GM12878 (cell line): Measurements from ENCODE around the gene TRIP12. TPM values are rescaled to one million over a fixed set of nuclear protein-coding genes. Genes with fewer than 3 reads are reported as not detected.

Source experiments
- ATAC-seq: fragments of 200-7000 bp; cut with Tn5 transposase; 3 replicates; pipeline ENCODE4 v1.9.1; 2020; ENCODE audit warnings: mild to moderate bottlenecking, moderate library complexity
- BruUV-seq: library from RNA; stranded (reverse); fragments of 400-500 nt; replicated peaks from 2 replicates; lab custom pipeline; 2021; lab: Mats Ljungman, UMichigan
- CTCF ChIA-PET: fragments of 300-600 bp; sonication (Branson Sonifier 250); formaldehyde crosslinking; extraction: SDS; loops from one replicate; lab custom pipeline; 2021; ENCODE audit warnings: inconsistent platforms; lab: Yijun Ruan, JAX
- POLR2A ChIA-PET: fragments of 350-600 bp; formaldehyde crosslinking; extraction: SDS; loops from one replicate; lab custom pipeline; 2021; ENCODE audit warnings: inconsistent platforms; lab: Charles Lee
- RAD21 ChIA-PET: fragments of 300-600 bp; sonication (Branson Sonifier 250); formaldehyde crosslinking; loops from one replicate; lab custom pipeline; 2023; ENCODE audit warnings: antibody characterized with exemption; ENCODE audit not compliant: unreplicated experiment; lab: Charles Lee
- SMC1A ChIA-PET: fragments of 300-600 bp; sonication (Branson Sonifier 250); formaldehyde crosslinking; loops from one replicate; lab custom pipeline; 2023; ENCODE audit not compliant: unreplicated experiment, uncharacterized antibody; lab: Charles Lee
- DNase-seq: peaks from one replicate; pipeline ENCODE4 v3.0.0-alpha.2; 2011; ENCODE audit warnings: low read depth, low spot score
- FAIRE-seq: peaks from 3 replicates; lab custom pipeline; 2011; peaks lifted over from hg19 to GRCh38; lab: Jason Lieb, UNC
- H2AFZ ChIP-seq: 2 replicates; pipeline ENCODE4 v1.6.0; 2011; ENCODE audit warnings: low read depth, low read length, control low read depth; ENCODE audit not compliant: control insufficient read depth
- H3K27ac ChIP-seq: 2 replicates; pipeline ENCODE4 v1.5.1; 2011; ENCODE audit warnings: control low read depth; ENCODE audit not compliant: control insufficient read depth, insufficient read depth
- H3K27me3 ChIP-seq, 2 experiments: replicated peaks in 1 of 2; 2 replicates each; pipeline versions ENCODE4 v1.6.0 to v1.6.1; 2011; ENCODE audit warnings: low read length in 1 of 2; ENCODE audit not compliant: control insufficient read depth in 2 of 2, insufficient read depth in 2 of 2
- H3K36me3 ChIP-seq, 2 experiments: 2 replicates each; pipeline ENCODE4 v1.5.1; 2011; ENCODE audit warnings: low read length in 1 of 2; ENCODE audit not compliant: control insufficient read depth in 2 of 2, insufficient read depth in 2 of 2
- H3K4me1 ChIP-seq: 2 replicates; pipeline ENCODE4 v1.6.1; 2011; ENCODE audit warnings: mild to moderate bottlenecking, low read length, moderate library complexity, mixed read lengths; ENCODE audit not compliant: control insufficient read depth, insufficient read depth
- H3K4me2 ChIP-seq: 2 replicates; pipeline ENCODE4 v1.6.0; 2011; ENCODE audit warnings: control low read depth; ENCODE audit not compliant: control insufficient read depth, insufficient read depth
- H3K4me3 ChIP-seq: fragments of 200-600 bp; sonication (generic); 2 replicates; pipeline ENCODE4 v1.5.1; 2016
- H3K79me2 ChIP-seq: 2 replicates; pipeline ENCODE4 v1.6.0; 2011; ENCODE audit warnings: low read length; ENCODE audit not compliant: control insufficient read depth, insufficient read depth
- H3K9ac ChIP-seq: 2 replicates; pipeline ENCODE4 v1.8.0; 2011; ENCODE audit warnings: low read length, control low read depth, mixed read lengths; ENCODE audit not compliant: control insufficient read depth, insufficient read depth
- H3K9me3 ChIP-seq: replicated peaks from 3 replicates; pipeline ENCODE4 v1.5.1; 2011; ENCODE audit warnings: mild to moderate bottlenecking, low read length; ENCODE audit not compliant: control insufficient read depth, insufficient read depth
- H4K20me1 ChIP-seq: 2 replicates; pipeline ENCODE4 v1.6.0; 2011; ENCODE audit not compliant: control insufficient read depth, insufficient read depth
- CBX5 ChIP-seq: sonication (generic); IDR thresholded peaks from 2 replicates; pipeline ENCODE4 v1.6.1; 2016; ENCODE audit warnings: low read depth, moderate library complexity, mild to moderate bottlenecking, inconsistent platforms
- EGR1 ChIP-seq, 2 experiments: IDR thresholded peaks; 1 replicate in 1 of 2; 2 replicates in 1 of 2; pipeline ENCODE4 v1.6.1; 2011 to 2012; ENCODE audit warnings: low read depth in 2 of 2, low read length in 2 of 2, borderline replicate concordance in 1 of 2, mild to moderate bottlenecking in 1 of 2, moderate library complexity in 1 of 2
- ETV6 ChIP-seq, 2 experiments: fragments of 450-650 bp in 1 of 2; IDR thresholded peaks in 1 of 2; conservative IDR thresholded peaks in 1 of 2; 2 replicates each; pipeline ENCODE4 v1.6.1; 2014; ENCODE audit warnings: antibody characterized with exemption in 1 of 2, borderline replicate concordance in 1 of 2, low read depth in 1 of 2, mild to moderate bottlenecking in 1 of 2, moderate library complexity in 1 of 2
- FOS ChIP-seq: IDR thresholded peaks from 3 replicates; pipeline ENCODE4 v1.6.1; 2011; ENCODE audit warnings: borderline replicate concordance; ENCODE audit not compliant: insufficient read length; ENCODE audit errors: extremely low read depth
- MTA3 ChIP-seq: IDR thresholded peaks from 2 replicates; pipeline ENCODE4 v1.6.1; 2012; ENCODE audit warnings: low read length, inconsistent platforms, borderline replicate concordance
- NFYB ChIP-seq: IDR thresholded peaks from 2 replicates; pipeline ENCODE4 v1.6.1; 2011; ENCODE audit warnings: low read depth, mild to moderate bottlenecking, low read length, improper control_type of control experiment, moderate library complexity; ENCODE audit not compliant: insufficient read depth
- SPI1 ChIP-seq: IDR thresholded peaks from 2 replicates; pipeline ENCODE4 v1.6.1; 2011; ENCODE audit warnings: low read depth, mild to moderate bottlenecking, low read length, moderate library complexity, borderline replicate concordance; ENCODE audit not compliant: insufficient read depth
- WGBS: methylation state at CpG from one replicate; pipeline ENCODE4 v1.1.6; 2016; ENCODE audit warnings: low lambda C conversion rate; ENCODE audit not compliant: insufficient replicate concordance, insufficient coverage; ENCODE audit errors: missing lambda C conversion rate; 5-methylcytosine and 5-hydroxymethylcytosine counted together
- in situ Hi-C: fragments of 300-500 bp; cut with MboI; formaldehyde crosslinking; loops from 9 replicates; pipeline ENCODE4 v1.14.3; 2018; ENCODE audit warnings: mixed read lengths
- intact Hi-C: fragments of 100-400 bp; cut with micrococcal nuclease; formaldehyde crosslinking; loops from one replicate; pipeline ENCODE4 v1.14.2; 2022; ENCODE audit not compliant: unreplicated experiment
- polyA plus RNA-seq, 11 experiments: library from polyadenylated mRNA; depleted of rRNA in 4 of 11; unstranded in 6 of 11; stranded (reverse) in 5 of 11; fragments of >200 nt; fragmentation: Nextera tagmentation in 4 of 11; fragmentation: Illumina TruSeq in 1 of 11; extraction: Ambion mirVana in 4 of 11; extraction: Trizol in 1 of 11; gene quantifications; 1 replicate in 1 of 11; 2 replicates in 10 of 11; pipeline versions ENCODE4 v1.2.1 to v1.2.3, GENCODE V29; 2011 to 2016; ENCODE audit warnings: inconsistent platforms in 2 of 11, missing spikeins in 2 of 11, low read depth in 1 of 11
- total RNA-seq, 4 experiments: library from RNA; depleted of rRNA in 3 of 4; stranded (reverse); fragments of >200 nt in 3 of 4; fragmentation: Illumina TruSeq in 1 of 4; extraction: Trizol in 1 of 4; gene quantifications; 2 replicates each; pipeline versions ENCODE4 v1.2.1 to v1.2.3, GENCODE V29; 2013 to 2021
- TF ChIP-seq, protein P1 (sequence below): IDR thresholded peaks from 2 replicates; pipeline ENCODE4 v1.6.1; 2011; ENCODE audit warnings: low read depth, low read length, improper control_type of control experiment, borderline replicate concordance

Gene TRIP12
- total and polyA plus RNA-seq, 10 of the 15 experiments (the other 5 are each of a cell fraction or from before 2014, with no cell fraction given): 23.1 to 207 (median 97.0) TPM

DNA sequence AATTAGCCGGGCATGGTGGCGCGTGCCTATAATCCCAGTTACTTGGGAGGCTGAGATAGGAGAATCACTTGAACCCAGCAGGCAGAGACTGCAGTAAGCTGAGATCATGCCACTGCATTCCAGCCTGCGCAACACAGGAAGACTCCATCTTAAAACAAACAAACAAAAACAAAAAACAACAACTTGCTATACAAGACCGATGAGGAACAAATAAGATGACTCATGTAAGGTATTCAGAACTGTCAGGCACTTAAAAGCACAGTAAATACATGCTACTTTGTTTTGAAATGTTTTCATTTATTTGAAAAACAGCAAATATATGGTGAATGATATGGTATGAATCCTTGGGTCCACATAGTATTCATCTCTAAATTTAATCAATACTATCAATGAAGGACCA lies 66.7 kb downstream of the TRIP12 start:
- ATAC-seq: no peak
- no peaks in the 10 kb centered on the region for H3K27me3 ChIP-seq
- SMC1A ChIA-PET: interaction anchor here (2.8 kb wide), 1 partner anchor 24 kb away, joined by 13 read pairs; no protein-coding TSS in a partner anchor
- H3K27ac ChIP-seq: no peak overlapping the region
- intact Hi-C loops: no loop called here
- peaks cover 3 to 25% of the 10 kb centered on the region in 2 experiments for H3K36me3 ChIP-seq
- POLR2A ChIA-PET: no interaction called here
- TF ChIP-seq FOS: no peak
- no peak for TF ChIP-seq CBX5
- TF ChIP-seq ETV6 (conservative IDR thresholded peaks at IDR 0.05 in 1 of 2, IDR thresholded peaks at IDR 0.05 in 1 of 2; ENCODE audit: borderline replicate concordance in 1 of 2, low read depth in 1 of 2): no peak
- no peak for TF ChIP-seq NFYB
- TF ChIP-seq EGR1 (IDR thresholded peaks at IDR 0.05; ENCODE audit: borderline replicate concordance in 1 of 2, low read depth in 2 of 2, low read length in 2 of 2): no peak
- TF ChIP-seq MTA3: no peak
- TF ChIP-seq SPI1: no peak
- TF ChIP-seq, protein P1, sequence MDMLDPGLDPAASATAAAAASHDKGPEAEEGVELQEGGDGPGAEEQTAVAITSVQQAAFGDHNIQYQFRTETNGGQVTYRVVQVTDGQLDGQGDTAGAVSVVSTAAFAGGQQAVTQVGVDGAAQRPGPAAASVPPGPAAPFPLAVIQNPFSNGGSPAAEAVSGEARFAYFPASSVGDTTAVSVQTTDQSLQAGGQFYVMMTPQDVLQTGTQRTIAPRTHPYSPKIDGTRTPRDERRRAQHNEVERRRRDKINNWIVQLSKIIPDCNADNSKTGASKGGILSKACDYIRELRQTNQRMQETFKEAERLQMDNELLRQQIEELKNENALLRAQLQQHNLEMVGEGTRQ: no peak
- H3K4me1 ChIP-seq: peaks cover 6% of the 10 kb centered on the region; the same call in 1 of the 2 replicates
- CTCF ChIA-PET: interaction anchor here (1.0 to 4.9 kb wide), 4 partner anchors 51 to 74 kb away, joined by 3 to 26 read pairs (median 8); no protein-coding TSS in a partner anchor
- no peaks in the 10 kb centered on the region; the same call in 1 of the 2 replicates for H4K20me1 ChIP-seq
- H2AFZ ChIP-seq: no peak overlapping the region
- no peak overlapping the region for H3K9ac ChIP-seq
- in situ Hi-C loops: no loop called here
- WGBS: 96% methylated on average over 5 of the region's 5 CpGs
- peaks cover 26% of the 10 kb centered on the region for H3K79me2 ChIP-seq
- DNase-seq: no peak
- RAD21 ChIA-PET: interaction anchor here (0.7 kb wide), 1 partner anchor 30 kb away, joined by 3 read pairs; no protein-coding TSS in a partner anchor
- H3K4me2 ChIP-seq: no peak overlapping the region
- no TSS peak for BruUV-seq
- H3K9me3 ChIP-seq: no peaks in the 10 kb centered on the region
- FAIRE-seq: no peak
- H3K4me3 ChIP-seq: no peak overlapping the region
